Liver (tissue), 9 donors: ENCODE results near the gene KCNMA1. TPM values are rescaled to one million over a fixed set of nuclear protein-coding genes. Genes with fewer than 3 reads are reported as not detected.
A peak's percentile ranks its signal among the peaks of the same experiment; 100 is the strongest.

Experiments
- DNase-seq: peaks from one replicate; pipeline ENCODE4 v3.0.0-alpha.2; 2017; ENCODE audit warnings: low spot score
- H3K27ac ChIP-seq, 2 donors: one replicate each; pipeline ENCODE4 v1.7.0; 2013; ENCODE audit warnings: inconsistent platforms in 2 of 2, low read length in 2 of 2, control low read depth in 1 of 2, low read depth in 1 of 2, mild to moderate bottlenecking in 1 of 2
- H3K27me3 ChIP-seq, 4 donors: one replicate each; pipeline versions ENCODE4 v1.6.1 to v1.7.0; 2013; ENCODE audit warnings: low read length in 3 of 4, inconsistent platforms in 1 of 4, mild to moderate bottlenecking in 1 of 4, moderate library complexity in 1 of 4; ENCODE audit not compliant: control insufficient read depth in 4 of 4, insufficient read depth in 4 of 4
- H3K36me3 ChIP-seq, 4 donors: one replicate each; pipeline versions ENCODE4 v1.6.1 to v1.7.0; 2013; ENCODE audit warnings: low read length in 3 of 4, mild to moderate bottlenecking in 3 of 4, low read depth in 1 of 4, moderate library complexity in 1 of 4; ENCODE audit not compliant: control insufficient read depth in 4 of 4, insufficient read depth in 3 of 4
- H3K4me1 ChIP-seq, 4 donors: one replicate each; pipeline versions ENCODE4 v1.6.1 to v1.7.0; 2013; ENCODE audit warnings: low read length in 3 of 4, mild to moderate bottlenecking in 3 of 4, moderate library complexity in 1 of 4; ENCODE audit not compliant: control insufficient read depth in 4 of 4, insufficient read depth in 4 of 4
- H3K4me3 ChIP-seq, 3 donors: one replicate each; pipeline versions ENCODE4 v1.6.1 to v1.7.0; 2013; ENCODE audit warnings: low read length in 3 of 3, control low read depth in 1 of 3, low read depth in 1 of 3, mild to moderate bottlenecking in 1 of 3
- H3K9ac ChIP-seq, 2 donors: one replicate each; pipeline ENCODE4 v1.7.0; 2013; ENCODE audit warnings: low read length in 2 of 2, mild to moderate bottlenecking in 2 of 2, moderate library complexity in 2 of 2, control low read depth in 1 of 2, low read depth in 1 of 2
- H3K9me3 ChIP-seq, 4 donors: one replicate each; pipeline versions ENCODE4 v1.6.1 to v1.7.0; 2013; ENCODE audit warnings: low read length in 3 of 4; ENCODE audit not compliant: control insufficient read depth in 4 of 4
- HNF4A ChIP-seq, 2 donors: conservative IDR thresholded peaks; 2 replicates each; pipeline ENCODE4 v1.6.1; 2016; ENCODE audit warnings: antibody characterized with exemption in 2 of 2, mild to moderate bottlenecking in 2 of 2
- HNF4G ChIP-seq: IDR thresholded peaks from 2 replicates; pipeline ENCODE4 v1.6.1; 2016; ENCODE audit warnings: antibody characterized with exemption
- RXRA ChIP-seq, 2 donors: IDR thresholded peaks; 2 replicates each; pipeline ENCODE4 v1.6.1; 2017 to 2018; ENCODE audit warnings: antibody characterized with exemption in 2 of 2, mild to moderate bottlenecking in 1 of 2
- ZBTB33 ChIP-seq: IDR thresholded peaks from 2 replicates; pipeline ENCODE4 v1.6.1; 2016; ENCODE audit warnings: antibody characterized with exemption
- WGBS: extraction: QIAGEN DNeasy Blood & Tissue Kit; methylation state at CpG from one replicate; pipeline ENCODE4 v1.1.7; 2013; 5-methylcytosine and 5-hydroxymethylcytosine counted together
- polyA plus RNA-seq, 2 donors: library from polyadenylated mRNA; stranded (reverse) in 1 of 2; unstranded in 1 of 2; fragments of 200-250 nt in 1 of 2; fragments of >200 nt in 1 of 2; fragmentation: Nextera tagmentation in 1 of 2; extraction: Ambion mirVana in 1 of 2; gene quantifications; one replicate each; pipeline versions ENCODE4 v1.2.1 to v1.2.3, GENCODE V29; 2013 to 2015
- total RNA-seq, 2 donors: library from RNA; depleted of rRNA; stranded (reverse); fragments of >200 nt; gene quantifications; one replicate each; pipeline ENCODE4 v1.2.3, GENCODE V29; 2014
- TF ChIP-seq, protein P1 (sequence below): IDR thresholded peaks from 2 replicates; pipeline ENCODE4 v1.6.1; 2016; ENCODE audit warnings: antibody characterized with exemption, mild to moderate bottlenecking
- TF ChIP-seq, protein P2 (sequence below): fragments of 150-350 bp; IDR thresholded peaks from 2 replicates; pipeline ENCODE4 v1.5.1; 2017; ENCODE audit warnings: improper control_type of control experiment, low read depth, low read length; ENCODE audit not compliant: missing input control
- donor health status: healthy.
- donor health status: healthy.
- donor health status: healthy.
- donor health status: healthy.
- donor health status: healthy.

The KCNMA1 gene
- total and polyA plus RNA-seq, 4 donors: 2.5 to 9.7 (median 4.7) TPM

GRCh38 chr10:77371421-77371820 is 266.2 kb downstream of the KCNMA1 start:
- H3K27ac ChIP-seq: no peak overlapping the region
- H3K4me1 ChIP-seq: peaks cover 2 to 23% (median 22%) of the 10 kb centered on the region in 4 donors
- H3K36me3 ChIP-seq: no peaks in the 10 kb centered on the region
- H3K27me3 ChIP-seq: no peaks in the 10 kb centered on the region
- TF ChIP-seq RXRA (IDR thresholded peaks at IDR 0.05) (no peak), HNF4G (peak; percentile 40), HNF4A (conservative IDR thresholded peaks at IDR 0.05) (peak; percentile 52 to 77)
- H3K9ac ChIP-seq: no peak overlapping the region
- H3K4me3 ChIP-seq: no peak overlapping the region
- WGBS: 28% methylated on average over 1 of the region's 1 CpG
- no peaks in the 10 kb centered on the region for H3K9me3 ChIP-seq
- no peak for DNase-seq

DNA sequence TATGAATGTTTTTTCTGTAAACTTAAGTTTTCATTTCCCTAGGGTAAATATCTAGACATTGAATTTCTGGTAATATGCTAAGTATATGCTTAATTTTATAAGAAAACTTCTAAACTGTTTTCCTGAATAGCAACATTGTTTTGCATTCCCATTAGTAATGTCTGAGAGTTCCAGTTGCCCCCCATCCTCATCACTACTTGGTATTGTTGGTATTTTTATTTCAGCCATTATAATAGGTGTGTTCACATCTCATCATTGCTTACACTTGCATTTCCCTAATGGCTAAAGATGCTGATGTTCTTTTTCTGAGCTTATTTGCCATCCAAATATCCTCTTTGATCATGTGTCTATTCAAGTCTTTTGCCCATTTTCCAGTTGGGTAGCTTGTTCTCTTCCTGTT is 269.6 kb downstream of the KCNMA1 start:
- Histone ChIP-seq H3K27ac (no peak overlapping the region), H3K4me3 (no peak overlapping the region), H3K27me3 (no peaks in the 10 kb centered on the region), H3K9ac (no peak overlapping the region), H3K9me3 (no peaks in the 10 kb centered on the region), H3K4me1 (peaks cover 2 to 20% (median 19%) of the 10 kb centered on the region in 4 donors), H3K36me3 (no peaks in the 10 kb centered on the region)
- no peak for TF ChIP-seq ZBTB33
- DNase-seq: no peak

DNA sequence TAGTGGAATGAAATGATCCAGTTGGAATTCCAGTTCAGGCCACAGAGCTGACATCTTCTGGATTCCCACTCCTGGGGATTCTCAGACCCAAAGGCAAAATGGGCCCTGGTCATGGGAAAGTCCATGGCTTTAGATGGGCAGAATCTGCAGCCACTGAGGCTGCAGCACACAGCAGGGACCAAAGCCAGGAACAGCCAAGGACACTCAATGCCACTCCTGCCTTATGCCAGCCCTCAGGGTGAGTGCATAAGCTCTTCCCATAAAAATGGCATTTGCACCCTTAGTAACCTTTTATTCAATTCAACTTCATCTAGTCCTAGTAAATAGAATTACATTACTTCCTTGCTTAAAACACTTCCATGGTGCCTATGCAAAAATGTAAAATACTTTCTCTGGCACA is 274.4 kb downstream of the KCNMA1 start:
- TF ChIP-seq, protein P1, sequence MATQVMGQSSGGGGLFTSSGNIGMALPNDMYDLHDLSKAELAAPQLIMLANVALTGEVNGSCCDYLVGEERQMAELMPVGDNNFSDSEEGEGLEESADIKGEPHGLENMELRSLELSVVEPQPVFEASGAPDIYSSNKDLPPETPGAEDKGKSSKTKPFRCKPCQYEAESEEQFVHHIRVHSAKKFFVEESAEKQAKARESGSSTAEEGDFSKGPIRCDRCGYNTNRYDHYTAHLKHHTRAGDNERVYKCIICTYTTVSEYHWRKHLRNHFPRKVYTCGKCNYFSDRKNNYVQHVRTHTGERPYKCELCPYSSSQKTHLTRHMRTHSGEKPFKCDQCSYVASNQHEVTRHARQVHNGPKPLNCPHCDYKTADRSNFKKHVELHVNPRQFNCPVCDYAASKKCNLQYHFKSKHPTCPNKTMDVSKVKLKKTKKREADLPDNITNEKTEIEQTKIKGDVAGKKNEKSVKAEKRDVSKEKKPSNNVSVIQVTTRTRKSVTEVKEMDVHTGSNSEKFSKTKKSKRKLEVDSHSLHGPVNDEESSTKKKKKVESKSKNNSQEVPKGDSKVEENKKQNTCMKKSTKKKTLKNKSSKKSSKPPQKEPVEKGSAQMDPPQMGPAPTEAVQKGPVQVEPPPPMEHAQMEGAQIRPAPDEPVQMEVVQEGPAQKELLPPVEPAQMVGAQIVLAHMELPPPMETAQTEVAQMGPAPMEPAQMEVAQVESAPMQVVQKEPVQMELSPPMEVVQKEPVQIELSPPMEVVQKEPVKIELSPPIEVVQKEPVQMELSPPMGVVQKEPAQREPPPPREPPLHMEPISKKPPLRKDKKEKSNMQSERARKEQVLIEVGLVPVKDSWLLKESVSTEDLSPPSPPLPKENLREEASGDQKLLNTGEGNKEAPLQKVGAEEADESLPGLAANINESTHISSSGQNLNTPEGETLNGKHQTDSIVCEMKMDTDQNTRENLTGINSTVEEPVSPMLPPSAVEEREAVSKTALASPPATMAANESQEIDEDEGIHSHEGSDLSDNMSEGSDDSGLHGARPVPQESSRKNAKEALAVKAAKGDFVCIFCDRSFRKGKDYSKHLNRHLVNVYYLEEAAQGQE: no peak
- TF ChIP-seq HNF4A (conservative IDR thresholded peaks at IDR 0.05): no peak
- TF ChIP-seq, protein P2, sequence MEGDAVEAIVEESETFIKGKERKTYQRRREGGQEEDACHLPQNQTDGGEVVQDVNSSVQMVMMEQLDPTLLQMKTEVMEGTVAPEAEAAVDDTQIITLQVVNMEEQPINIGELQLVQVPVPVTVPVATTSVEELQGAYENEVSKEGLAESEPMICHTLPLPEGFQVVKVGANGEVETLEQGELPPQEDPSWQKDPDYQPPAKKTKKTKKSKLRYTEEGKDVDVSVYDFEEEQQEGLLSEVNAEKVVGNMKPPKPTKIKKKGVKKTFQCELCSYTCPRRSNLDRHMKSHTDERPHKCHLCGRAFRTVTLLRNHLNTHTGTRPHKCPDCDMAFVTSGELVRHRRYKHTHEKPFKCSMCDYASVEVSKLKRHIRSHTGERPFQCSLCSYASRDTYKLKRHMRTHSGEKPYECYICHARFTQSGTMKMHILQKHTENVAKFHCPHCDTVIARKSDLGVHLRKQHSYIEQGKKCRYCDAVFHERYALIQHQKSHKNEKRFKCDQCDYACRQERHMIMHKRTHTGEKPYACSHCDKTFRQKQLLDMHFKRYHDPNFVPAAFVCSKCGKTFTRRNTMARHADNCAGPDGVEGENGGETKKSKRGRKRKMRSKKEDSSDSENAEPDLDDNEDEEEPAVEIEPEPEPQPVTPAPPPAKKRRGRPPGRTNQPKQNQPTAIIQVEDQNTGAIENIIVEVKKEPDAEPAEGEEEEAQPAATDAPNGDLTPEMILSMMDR: no peak
- Histone ChIP-seq H3K9me3 (no peaks in the 10 kb centered on the region), H3K4me1 (no peaks in the 10 kb centered on the region), H3K9ac (no peak overlapping the region), H3K4me3 (no peak overlapping the region), H3K27me3 (no peaks in the 10 kb centered on the region), H3K36me3 (no peaks in the 10 kb centered on the region), H3K27ac (no peak overlapping the region)
- no peak for DNase-seq
